D721Med (cell line): ENCODE data around the gene DOCK9.

Source experiments
- DNase-seq: peaks from one replicate; pipeline ENCODE4 v3.0.0; 2011; ENCODE audit warnings: low spot score; ENCODE audit not compliant: insufficient read length
- FAIRE-seq: peaks from 2 replicates; lab custom pipeline; 2011; peaks lifted over from hg19 to GRCh38; lab: Jason Lieb, UNC
- CTCF ChIP-seq: IDR thresholded peaks from 2 replicates; pipeline ENCODE4 v1.5.1; 2012; ENCODE audit warnings: mild to moderate bottlenecking, control low read depth; ENCODE audit not compliant: insufficient read depth; ENCODE audit errors: missing control alignments

The DOCK9 gene

GRCh38 chr13:98997738-98998641 lies 20.1 kb upstream of the DOCK9 start:
- no peak for DNase-seq
- TF ChIP-seq CTCF = no peak
- no peak for FAIRE-seq

GRCh38 chr13:98997011-98997730 lies 19.3 kb upstream of the DOCK9 start:
- DNase-seq = no peak
- no peak for FAIRE-seq
- no peak for TF ChIP-seq CTCF

GRCh38 chr13:98996046-98996445 lies 18.2 kb upstream of the DOCK9 start:
- FAIRE-seq (no peak), DNase-seq (no peak)
- no peak for TF ChIP-seq CTCF

GRCh38 chr13:98994896-98995295 lies 17.0 kb upstream of the DOCK9 start:
- no peak for DNase-seq
- TF ChIP-seq CTCF = no peak
- FAIRE-seq = no peak

GRCh38 chr13:98994080-98994479 lies 16.2 kb upstream of the DOCK9 start:
- no peak for FAIRE-seq
- DNase-seq = no peak
- TF ChIP-seq CTCF = no peak

GRCh38 chr13:98992355-98992754 lies 14.5 kb upstream of the DOCK9 start:
- no peak for FAIRE-seq
- DNase-seq = no peak
- no peak for TF ChIP-seq CTCF
